Cardiac septum (tissue), 1 donor: ENCODE data around the gene SLCO1C1. TPM values are rescaled to one million over a fixed set of nuclear protein-coding genes. Genes with fewer than 3 reads are reported as not detected.
"Not testable (repeated sequence)": the region's sequence is repeated elsewhere in the genome, so short reads cannot be mapped to it uniquely, and the experiment has no call there.

Experiments used
- DNase-seq: peaks from one replicate; pipeline ENCODE4 v3.0.0-alpha.2; 2020; ENCODE audit warnings: low spot score
- intact Hi-C: fragments of 100-400 bp; cut with DNase I; formaldehyde crosslinking; loops from one replicate; pipeline ENCODE4 v1.14.0; 2022
- total RNA-seq: library from RNA; stranded (reverse); fragmentation: NEBNext Ultra II Directional; extraction: Animal tissue kit (Norgen Biotek cat#: 25700); gene quantifications from one replicate; pipeline ENCODE4 v1.2.1, GENCODE V29; 2021
- donor health status: DM: no; HTN: no; CAD: no.

Gene SLCO1C1
- total RNA-seq, 1 donor from 2014 or later = 1.8 TPM

DNA sequence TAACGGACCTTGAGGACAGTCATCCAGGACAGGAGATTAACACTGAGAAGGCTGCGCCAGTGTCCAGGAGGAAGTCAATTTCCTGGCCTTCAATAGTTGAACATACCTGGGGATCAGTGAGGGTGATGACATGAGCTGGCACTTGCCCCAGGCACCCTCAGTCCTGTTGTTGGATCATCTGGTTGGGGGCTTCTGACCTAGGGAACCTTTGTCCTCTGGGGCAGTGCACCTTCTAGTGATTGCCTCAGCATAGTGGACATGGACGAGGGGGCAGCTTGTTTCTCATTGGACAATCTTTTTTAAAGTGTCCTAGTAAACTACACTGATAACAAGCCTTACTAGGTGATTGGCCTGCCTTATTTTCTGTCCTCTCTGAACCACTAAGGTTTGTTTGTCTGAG is 84.8 kb downstream of the SLCO1C1 start:
- intact Hi-C loops, DNase-seq: not testable (repeated sequence)

- DNase-seq, intact Hi-C loops: not testable (repeated sequence)
These were observed 88.7 kb downstream of the SLCO1C1 start for GRCh38 chr12:20783796-20784357.

GRCh38 chr12:20792971-20793370 is 97.8 kb downstream of the SLCO1C1 start:
- DNase-seq = no peak
- intact Hi-C loops = loop anchor here (10.0 kb wide), 1 partner anchor 148 kb away; no protein-coding TSS in a partner anchor

- DNase-seq = no peak
- intact Hi-C loops = loop anchor here (5.0 to 10.0 kb wide), 2 partner anchors 154 to 1061 kb away; no protein-coding TSS in a partner anchor
These were observed 103.4 kb downstream of the SLCO1C1 start for GRCh38 chr12:20798554-20798953.

- DNase-seq = no peak
- intact Hi-C loops = no loop called here
These were observed 105.0 kb downstream of the SLCO1C1 start for GRCh38 chr12:20800160-20800559.

DNA sequence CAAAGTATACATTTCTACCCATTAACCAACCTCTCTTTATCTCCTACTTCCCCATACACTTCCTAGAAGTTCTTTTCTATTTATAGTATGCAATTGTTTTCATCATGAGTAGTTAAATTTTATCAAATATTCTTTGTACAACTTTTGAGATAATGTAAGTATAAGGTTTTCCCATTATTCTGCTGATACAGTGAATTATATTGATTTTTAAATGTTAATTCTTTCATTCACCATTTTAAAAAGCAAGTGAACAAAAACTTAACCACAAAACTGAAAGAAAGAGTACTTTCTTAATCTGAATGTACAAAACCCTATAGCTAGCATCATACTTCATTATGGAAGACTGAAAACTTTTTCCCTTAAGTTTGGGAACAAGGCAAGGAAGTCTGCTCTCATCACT is 105.9 kb downstream of the SLCO1C1 start:
- no peak for DNase-seq
- intact Hi-C loops = no loop called here

Other genes starting within 250 kb of the SLCO1C1 start
- not detected for gene SLCO1B3, start 115.4 kb downstream of the SLCO1C1 start, total RNA-seq